PC-9 (cell line): Measurements from ENCODE around the gene CDH13.

Experiments used
- CTCF ChIP-seq: fragments of 200-600 bp; sonication (generic); conservative IDR thresholded peaks from 2 replicates; pipeline ENCODE4 v1.6.1; 2017; ENCODE audit warnings: mixed run types, antibody characterized with exemption, mild to moderate bottlenecking, moderate library complexity
- EZH2 ChIP-seq: fragments of 200-600 bp; sonication (generic); IDR thresholded peaks from 2 replicates; pipeline ENCODE4 v1.8.0; 2017; ENCODE audit warnings: antibody characterized with exemption, low read depth

- no peak for TF ChIP-seq EZH2
- no peak for TF ChIP-seq CTCF
These were observed 264.7 kb downstream of the CDH13 start for GRCh38 chr16:82891424-82891823.
